Stimulated activated CD4-positive, alpha-beta T cell treated with anti-CD3 and anti-CD28 coated beads, Interleukin-15, amount 100 ng/mL, for 1 hour (primary cell): ENCODE data around the gene TOMM20.
A peak's percentile ranks its signal among the peaks of the same experiment; 100 is the strongest.
"Not testable (repeated sequence)": the region's sequence is repeated elsewhere in the genome, so short reads cannot be mapped to it uniquely, and the experiment has no call there.

Experiments
- DNase-seq, 2 donors: peaks; one replicate each; pipeline ENCODE4 v3.0.0-alpha.2; 2020; ENCODE audit warnings: low read depth in 1 of 2, low spot score in 1 of 2

TOMM20 gene

GRCh38 chr1:235079443-235080296 lies 49.0 kb downstream of the TOMM20 start:
- DNase-seq: no peak

GRCh38 chr1:235078480-235079381 lies 49.9 kb downstream of the TOMM20 start:
- no peak for DNase-seq

- DNase-seq: no peak
These were observed 50.8 kb downstream of the TOMM20 start for GRCh38 chr1:235077571-235078479.

GRCh38 chr1:235077163-235077540 lies 51.5 kb downstream of the TOMM20 start:
- DNase-seq: no peak

- DNase-seq: no peak
These were observed 52.0 kb downstream of the TOMM20 start for GRCh38 chr1:235076504-235077162.

- DNase-seq: no peak
These were observed 52.8 kb downstream of the TOMM20 start for GRCh38 chr1:235075777-235076308.

- peak; percentile 17 to 53 for DNase-seq
These were observed 53.4 kb downstream of the TOMM20 start for GRCh38 chr1:235075048-235075776.

- DNase-seq: peak in 1 of 2 donors; percentile 38
These were observed 54.1 kb downstream of the TOMM20 start for GRCh38 chr1:235074523-235075047.

- no peak for DNase-seq
These were observed 54.6 kb downstream of the TOMM20 start for GRCh38 chr1:235073968-235074522.

- DNase-seq: no peak
These were observed 55.2 kb downstream of the TOMM20 start for GRCh38 chr1:235073331-235073967.

- not testable (repeated sequence) for DNase-seq
These were observed 56.1 kb downstream of the TOMM20 start for GRCh38 chr1:235072577-235072976.

- DNase-seq: no peak
These were observed 56.5 kb downstream of the TOMM20 start for GRCh38 chr1:235072096-235072495.

GRCh38 chr1:235070819-235071218 lies 57.8 kb downstream of the TOMM20 start:
- no peak for DNase-seq

GRCh38 chr1:235069577-235070563 lies 58.8 kb downstream of the TOMM20 start:
- no peak for DNase-seq

GRCh38 chr1:235069176-235069575 lies 59.5 kb downstream of the TOMM20 start:
- DNase-seq: no peak

GRCh38 chr1:235068158-235069121 lies 60.2 kb downstream of the TOMM20 start:
- no peak for DNase-seq
